Limb (tissue), 2 donors: Measurements from ENCODE around the gene MAP3K2.
"Not testable (repeated sequence)": the region's sequence is repeated elsewhere in the genome, so short reads cannot be mapped to it uniquely, and the experiment has no call there.

Source experiments
- DNase-seq, 2 donors: peaks; one replicate each; pipeline ENCODE4 v3.0.0-alpha.2; 2016; ENCODE audit errors: extremely low spot score in 2 of 2

The MAP3K2 gene

DNA sequence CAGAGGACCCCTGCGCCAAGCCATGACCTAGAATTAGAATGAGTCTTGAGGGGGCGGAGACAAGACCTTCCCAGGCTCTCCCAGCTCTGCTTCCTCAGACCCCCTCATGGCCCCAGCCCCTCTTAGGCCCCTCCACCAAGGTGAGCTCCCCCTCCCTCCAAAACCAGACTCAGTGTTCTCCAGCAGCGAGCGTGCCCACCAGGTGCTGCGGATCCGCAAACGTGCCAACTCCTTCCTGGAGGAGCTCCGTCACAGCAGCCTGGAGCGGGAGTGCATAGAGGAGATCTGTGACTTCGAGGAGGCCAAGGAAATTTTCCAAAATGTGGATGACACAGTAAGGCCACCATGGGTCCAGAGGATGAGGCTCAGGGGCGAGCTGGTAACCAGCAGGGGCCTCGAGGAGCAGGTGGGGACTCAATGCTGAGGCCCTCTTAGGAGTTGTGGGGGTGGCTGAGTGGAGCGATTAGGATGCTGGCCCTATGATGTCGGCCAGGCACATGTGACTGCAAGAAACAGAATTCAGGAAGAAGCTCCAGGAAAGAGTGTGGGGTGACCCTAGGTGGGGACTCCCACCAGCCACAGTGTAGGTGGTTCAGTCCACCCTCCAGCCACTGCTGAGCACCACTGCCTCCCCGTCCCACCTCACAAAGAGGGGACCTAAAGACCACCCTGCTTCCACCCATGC is 33.5 kb upstream of the MAP3K2 start:
- DNase-seq, result no peak

DNA sequence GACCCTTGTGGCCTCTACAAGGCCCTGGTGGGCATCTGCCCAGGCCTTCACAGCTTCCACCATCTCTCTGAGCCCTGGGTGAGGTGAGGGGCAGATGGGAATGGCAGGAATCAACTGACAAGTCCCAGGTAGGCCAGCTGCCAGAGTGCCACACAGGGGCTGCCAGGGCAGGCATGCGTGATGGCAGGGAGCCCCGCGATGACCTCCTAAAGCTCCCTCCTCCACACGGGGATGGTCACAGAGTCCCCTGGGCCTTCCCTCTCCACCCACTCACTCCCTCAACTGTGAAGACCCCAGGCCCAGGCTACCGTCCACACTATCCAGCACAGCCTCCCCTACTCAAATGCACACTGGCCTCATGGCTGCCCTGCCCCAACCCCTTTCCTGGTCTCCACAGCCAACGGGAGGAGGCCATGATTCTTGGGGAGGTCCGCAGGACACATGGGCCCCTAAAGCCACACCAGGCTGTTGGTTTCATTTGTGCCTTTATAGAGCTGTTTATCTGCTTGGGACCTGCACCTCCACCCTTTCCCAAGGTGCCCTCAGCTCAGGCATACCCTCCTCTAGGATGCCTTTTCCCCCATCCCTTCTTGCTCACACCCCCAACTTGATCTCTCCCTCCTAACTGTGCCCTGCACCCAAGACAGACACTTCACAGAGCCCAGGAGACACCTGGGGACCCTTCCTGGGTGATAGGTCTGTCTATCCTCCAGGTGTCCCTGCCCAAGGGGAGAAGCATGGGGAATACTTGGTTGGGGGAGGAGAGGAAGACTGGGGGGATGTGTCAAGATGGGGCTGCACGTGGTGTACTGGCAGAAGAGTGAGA is 32.5 kb upstream of the MAP3K2 start:
- no peak for DNase-seq

DNA sequence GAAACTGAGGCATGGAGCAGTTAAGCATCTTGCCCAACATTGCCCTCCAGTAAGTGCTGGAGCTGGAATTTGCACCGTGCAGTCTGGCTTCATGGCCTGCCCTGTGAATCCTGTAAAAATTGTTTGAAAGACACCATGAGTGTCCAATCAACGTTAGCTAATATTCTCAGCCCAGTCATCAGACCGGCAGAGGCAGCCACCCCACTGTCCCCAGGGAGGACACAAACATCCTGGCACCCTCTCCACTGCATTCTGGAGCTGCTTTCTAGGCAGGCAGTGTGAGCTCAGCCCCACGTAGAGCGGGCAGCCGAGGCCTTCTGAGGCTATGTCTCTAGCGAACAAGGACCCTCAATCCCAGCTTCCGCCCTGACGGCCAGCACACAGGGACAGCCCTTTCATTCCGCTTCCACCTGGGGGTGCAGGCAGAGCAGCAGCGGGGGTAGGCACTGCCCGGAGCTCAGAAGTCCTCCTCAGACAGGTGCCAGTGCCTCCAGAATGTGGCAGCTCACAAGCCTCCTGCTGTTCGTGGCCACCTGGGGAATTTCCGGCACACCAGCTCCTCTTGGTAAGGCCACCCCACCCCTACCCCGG is 31.8 kb upstream of the MAP3K2 start:
- no peak for DNase-seq

DNA sequence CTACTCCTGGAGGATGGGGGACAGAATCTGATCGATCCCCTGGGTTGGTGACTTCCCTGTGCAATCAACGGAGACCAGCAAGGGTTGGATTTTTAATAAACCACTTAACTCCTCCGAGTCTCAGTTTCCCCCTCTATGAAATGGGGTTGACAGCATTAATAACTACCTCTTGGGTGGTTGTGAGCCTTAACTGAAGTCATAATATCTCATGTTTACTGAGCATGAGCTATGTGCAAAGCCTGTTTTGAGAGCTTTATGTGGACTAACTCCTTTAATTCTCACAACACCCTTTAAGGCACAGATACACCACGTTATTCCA is 31.3 kb upstream of the MAP3K2 start:
- no peak for DNase-seq

DNA sequence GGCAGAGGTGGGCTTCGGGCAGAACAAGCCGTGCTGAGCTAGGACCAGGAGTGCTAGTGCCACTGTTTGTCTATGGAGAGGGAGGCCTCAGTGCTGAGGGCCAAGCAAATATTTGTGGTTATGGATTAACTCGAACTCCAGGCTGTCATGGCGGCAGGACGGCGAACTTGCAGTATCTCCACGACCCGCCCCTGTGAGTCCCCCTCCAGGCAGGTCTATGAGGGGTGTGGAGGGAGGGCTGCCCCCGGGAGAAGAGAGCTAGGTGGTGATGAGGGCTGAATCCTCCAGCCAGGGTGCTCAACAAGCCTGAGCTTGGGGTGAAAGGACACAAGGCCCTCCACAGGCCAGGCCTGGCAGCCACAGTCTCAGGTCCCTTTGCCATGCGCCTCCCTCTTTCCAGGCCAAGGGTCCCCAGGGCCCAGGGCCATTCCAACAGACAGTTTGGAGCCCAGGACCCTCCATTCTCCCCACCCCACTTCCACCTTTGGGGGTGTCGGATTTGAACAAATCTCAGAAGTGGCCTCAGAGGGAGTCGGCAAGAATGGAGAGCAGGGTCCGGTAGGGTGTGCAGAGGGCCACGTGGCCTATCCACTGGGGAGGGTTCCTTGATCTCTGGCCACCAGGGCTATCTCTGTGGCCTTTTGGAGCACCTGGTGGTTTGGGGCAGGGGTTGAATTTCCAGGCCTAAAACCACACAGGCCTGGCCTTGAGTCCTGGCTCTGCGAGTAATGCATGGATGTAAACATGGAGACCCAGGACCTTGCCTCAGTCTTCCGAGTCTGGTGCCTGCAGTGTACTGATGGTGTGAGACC is 30.7 kb upstream of the MAP3K2 start, which contains the start of gene PROC:
Gene PROC, plus strand, starts transcription at position 128 of the 812 bp plus-strand sequence. CDS start 1,516 bp downstream, outside the sequence.
- DNase-seq, result no peak

DNA sequence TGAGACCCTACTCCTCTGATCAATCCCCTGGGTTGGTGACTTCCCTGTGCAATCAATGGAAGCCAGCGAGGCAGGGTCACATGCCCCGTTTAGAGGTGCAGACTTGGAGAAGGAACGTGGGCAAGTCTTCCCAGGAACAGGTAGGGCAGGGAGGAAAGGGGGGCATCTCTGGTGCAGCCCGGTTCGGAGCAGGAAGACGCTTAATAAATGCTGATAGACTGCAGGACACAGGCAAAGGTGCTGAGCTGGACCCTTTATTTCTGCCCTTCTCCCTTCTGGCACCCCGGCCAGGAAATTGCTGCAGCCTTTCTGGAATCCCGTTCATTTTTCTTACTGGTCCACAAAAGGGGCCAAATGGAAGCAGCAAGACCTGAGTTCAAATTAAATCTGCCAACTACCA is 29.6 kb upstream of the MAP3K2 start:
- no peak for DNase-seq

DNA sequence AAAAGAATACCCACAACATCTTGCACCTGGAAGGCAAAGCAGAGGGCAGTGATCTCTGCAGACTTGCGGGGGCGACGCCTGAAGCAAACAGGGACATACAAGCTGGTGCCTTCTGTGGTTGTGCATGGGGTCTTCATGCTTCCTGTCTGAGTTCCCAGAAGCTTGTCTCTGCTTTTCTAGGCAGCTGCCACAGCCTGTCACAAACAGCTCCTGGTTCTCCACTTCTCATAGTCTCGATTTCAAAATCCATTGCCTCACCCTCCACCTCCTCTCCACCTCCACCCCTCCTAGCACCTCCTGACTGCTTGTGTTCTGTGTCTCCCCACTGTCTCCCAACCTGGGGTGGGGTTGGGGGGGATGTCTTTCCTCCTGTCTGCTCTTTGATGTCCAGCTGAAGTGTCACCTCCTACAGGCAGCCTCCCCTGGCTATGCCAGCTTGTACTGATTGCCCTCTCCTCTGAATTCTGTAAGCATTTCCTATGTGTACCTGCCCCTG is 28.8 kb upstream of the MAP3K2 start:
- peak in 1 of 2 donors; percentile 27 for DNase-seq

DNA sequence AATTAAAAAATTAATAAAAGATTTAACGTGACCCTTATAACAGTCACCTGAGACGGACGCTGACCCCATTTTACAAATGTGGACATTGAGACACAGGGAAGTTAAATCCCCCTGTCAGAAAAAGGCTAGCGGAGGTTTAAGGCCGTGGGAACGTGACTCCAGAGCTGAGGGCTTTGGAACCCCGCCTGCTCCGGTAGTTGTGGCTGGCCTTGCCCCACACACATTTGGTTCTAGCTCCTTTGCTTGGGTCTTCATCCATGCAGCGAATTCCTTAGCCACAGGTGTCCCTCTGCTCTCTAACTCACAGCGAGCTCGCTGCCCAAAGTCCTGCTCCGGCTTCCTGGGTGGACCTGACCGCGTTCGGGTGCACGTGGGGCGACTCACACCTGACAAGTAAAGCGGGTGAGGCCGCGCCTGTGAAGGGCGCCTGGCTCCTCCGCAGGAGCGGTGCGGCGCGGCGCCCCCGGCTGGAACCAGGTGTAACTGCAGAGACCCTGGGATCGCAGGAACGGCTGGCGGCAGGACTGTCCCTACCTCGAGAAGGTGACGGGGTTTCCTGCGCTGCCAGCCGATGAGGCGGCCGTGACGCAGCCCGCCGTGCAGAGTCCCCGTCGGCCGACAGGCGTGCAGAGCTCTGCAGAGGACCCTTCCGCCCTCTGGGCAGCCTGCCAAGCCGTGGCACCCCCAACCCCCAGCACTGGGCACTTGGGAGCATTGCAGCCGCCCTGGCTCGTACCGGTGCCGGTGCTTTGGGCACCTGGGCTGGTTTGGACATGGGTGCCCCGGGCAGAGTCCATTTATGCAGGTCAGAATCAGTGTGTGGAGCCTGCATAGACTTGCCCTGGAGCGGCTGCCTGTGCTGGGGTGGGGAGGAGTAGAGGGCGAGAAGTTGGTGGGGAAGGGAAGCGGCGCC is 28.1 kb upstream of the MAP3K2 start:
- peak in 1 of 2 donors; percentile 71 for DNase-seq

DNA sequence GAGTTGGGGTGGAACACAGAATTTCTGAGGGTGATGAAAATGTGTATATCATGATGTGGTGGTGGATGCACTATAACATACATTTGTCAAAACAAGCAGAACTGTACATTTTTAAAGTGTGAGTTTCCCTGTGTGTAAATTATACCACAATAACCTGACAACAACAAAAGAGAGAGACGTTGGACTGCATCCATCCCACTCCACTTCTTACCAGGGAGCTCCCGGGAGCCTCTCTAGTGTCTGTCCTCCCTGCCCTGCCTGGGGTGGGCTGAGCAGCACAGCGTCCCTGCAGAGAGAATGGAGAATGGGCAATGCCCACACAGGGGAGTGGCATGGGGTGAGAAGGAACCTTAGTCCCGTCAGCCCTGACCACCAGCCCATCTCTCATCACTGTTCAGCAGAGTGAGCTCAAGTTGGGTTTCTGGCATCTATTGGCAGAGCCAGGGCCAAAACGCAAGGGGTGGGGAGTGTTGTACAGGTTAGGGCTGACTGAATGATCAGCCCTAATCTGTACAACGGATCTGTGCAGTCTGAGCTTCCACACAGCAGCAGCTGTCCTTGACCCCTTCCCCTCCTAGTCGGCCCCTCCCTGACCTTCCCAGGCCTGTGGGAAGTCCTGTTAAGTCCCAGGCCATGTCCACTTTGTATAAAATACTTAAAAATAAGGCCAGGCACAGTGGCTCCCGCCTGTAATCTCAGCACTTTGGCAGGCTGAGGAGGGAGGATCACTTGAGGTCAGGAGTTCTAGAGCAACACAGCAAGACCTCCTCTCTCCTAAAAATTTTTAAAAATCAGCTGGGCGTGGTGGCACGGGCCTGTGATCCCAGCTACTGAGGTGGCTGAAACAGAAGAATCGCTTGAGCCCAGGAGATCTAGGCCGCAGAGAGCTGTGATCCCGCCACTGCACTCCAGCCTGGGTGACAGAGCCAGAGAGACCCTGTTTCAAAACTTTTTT is 27.1 kb upstream of the MAP3K2 start:
- DNase-seq, result no peak

DNA sequence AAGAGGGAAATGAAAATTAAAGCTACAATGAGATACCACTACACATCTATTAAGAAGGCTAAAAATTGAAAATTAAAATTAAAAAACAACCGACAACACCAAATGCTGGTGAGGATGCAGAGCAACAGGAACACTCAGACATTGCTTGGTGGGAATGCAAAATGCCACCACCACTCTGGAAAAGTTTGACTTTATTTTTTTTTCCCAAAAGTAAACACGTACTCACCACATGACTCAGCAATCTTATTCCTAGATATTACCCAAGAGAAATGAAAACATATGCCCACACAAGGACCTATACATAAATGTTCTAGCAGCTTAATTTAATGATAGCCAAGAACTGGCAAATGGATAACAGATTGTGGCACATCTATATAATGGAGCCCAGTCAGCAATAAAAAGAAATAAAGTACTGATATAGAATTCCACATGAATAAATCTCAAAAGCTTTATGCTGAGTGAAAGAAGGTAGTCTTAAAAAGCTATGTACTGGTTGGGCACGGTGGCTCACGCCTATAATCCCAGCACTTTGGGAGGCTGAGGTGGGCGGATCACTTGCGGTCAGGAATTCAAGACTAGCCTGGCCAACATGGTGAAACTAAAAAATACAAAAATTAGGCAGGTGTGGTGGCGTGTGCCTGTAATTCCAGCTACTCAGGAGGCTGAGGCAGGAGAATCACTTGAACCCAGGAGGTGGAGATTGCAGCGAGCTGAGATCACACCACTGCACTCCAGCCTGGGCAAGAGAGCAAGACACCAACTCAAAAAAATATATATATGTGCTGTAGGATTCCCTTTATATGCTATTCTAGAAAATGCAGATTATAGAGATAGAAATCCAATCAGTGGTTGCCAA is 26.2 kb upstream of the MAP3K2 start:
- no peak for DNase-seq

DNA sequence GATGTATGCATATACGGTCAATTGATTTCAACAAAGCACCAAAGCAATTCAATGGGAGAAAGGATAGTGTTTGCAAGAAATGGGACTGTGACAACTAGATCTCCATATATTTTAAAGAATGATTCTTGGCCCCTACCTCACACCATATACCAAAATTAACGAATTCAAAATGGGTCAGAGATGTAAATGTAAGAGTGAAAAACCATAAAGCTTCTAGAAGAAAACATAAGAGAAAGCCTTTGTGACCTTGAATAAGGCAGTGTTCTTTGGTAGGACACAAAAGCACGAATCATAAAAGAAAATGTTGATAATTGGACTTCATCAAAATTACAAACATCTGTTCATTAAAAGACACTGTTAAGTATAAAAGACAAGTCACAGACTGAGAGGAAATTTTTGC is 25.4 kb upstream of the MAP3K2 start:
- no peak for DNase-seq

DNA sequence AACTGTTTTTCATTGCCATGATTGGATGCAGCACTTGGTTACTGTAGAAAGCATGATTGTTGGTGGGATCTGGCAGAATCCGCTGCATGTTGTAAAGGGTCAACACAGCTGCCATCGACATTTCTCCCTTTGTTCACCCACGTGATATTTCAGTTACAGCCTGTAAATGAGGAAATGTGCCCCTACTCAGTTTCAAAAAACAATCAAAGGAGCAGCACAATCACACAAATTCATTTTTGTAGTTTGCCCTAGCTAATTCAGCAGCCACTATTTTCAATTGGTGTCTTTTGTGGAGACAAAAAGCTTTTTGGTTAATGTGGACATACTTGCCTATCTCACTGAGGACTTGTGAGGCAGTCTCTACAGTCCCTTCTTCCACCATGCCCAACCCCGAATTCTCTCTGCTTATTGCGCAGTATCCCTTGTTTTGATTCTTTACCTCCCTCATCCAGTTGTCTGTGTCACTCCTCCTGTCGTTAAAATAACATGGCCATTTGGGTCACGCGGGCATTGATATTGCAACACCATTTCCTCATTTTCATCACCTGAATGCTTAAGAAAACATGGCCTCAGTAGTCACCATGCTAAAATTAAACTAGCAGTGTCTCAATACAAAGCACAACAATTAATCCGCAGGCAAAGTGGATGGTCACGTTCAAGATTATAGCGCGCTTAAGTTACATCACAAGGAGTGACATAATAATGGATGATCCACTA is 24.0 kb upstream of the MAP3K2 start:
- DNase-seq, result no peak

DNA sequence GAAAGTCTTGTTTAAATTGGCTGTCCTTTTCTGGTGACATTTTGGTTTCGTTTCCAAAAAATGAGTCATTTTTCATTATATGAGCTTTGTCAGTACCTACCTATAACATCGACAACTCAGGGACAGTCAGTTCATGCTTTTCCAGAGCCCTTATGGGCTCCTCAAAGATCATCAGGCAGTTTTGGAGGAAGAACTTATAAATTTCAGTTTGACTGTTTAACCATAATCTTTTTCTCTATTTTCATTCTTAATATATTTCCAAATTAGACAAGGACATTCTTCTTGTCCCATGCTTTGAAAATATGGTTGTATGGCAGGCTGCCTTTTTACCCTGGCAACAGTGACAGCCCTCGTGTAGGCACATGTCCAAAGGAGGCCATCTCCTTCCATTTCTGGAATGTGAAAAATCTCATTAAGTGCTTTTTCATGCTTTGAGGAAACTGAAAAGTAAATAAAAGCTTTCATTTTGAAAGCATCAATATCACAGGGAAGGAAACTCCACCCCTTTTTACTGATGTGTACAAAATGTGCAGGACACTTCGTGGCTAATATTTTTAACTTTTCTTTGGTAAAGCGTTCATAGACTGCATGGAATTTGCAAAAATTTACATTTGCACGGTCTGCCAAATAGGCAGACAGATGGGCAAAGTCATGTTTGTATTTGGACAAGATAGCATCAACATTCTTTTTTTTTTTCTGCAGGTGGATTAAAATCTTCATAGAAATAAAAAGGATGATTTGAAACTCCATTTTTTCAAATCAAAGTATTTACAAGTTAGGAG is 23.3 kb upstream of the MAP3K2 start:
- DNase-seq, result peak in 1 of 2 donors; percentile 34

DNA sequence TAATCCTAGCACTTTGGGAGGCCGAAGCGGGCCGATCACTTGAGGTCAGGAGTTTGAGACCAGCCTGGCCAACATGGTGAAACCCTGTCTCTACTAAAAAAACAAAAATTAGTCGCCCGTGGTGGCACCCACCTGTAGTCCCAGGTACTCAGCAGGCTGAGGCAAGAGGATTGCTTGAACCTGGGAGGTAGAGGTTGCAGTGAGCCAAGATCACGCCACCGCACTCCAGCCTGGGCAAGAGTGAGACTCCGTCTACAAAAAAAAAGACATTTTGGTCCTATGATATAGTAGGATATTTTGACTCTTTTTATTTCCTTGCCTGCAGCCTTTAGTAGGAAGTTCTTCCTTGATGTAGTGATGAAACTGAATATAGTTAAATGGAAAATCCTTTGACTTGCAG is 21.9 kb upstream of the MAP3K2 start:
- DNase-seq, result not testable (repeated sequence)

DNA sequence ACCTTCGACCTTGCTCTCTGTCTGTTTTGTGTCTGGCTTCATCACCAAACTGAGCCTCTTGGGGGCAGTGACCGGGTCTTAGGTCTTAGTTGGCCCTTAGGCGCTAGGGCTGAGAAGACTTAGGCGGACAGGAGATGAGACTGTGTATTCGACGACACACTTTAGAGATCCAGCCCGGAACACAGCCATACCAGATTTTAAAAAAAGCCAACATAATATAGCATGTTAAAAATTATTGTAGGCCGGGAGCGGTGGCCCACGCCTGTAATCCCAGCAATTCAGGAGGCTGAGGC is 21.0 kb upstream of the MAP3K2 start:
- DNase-seq, result no peak

DNA sequence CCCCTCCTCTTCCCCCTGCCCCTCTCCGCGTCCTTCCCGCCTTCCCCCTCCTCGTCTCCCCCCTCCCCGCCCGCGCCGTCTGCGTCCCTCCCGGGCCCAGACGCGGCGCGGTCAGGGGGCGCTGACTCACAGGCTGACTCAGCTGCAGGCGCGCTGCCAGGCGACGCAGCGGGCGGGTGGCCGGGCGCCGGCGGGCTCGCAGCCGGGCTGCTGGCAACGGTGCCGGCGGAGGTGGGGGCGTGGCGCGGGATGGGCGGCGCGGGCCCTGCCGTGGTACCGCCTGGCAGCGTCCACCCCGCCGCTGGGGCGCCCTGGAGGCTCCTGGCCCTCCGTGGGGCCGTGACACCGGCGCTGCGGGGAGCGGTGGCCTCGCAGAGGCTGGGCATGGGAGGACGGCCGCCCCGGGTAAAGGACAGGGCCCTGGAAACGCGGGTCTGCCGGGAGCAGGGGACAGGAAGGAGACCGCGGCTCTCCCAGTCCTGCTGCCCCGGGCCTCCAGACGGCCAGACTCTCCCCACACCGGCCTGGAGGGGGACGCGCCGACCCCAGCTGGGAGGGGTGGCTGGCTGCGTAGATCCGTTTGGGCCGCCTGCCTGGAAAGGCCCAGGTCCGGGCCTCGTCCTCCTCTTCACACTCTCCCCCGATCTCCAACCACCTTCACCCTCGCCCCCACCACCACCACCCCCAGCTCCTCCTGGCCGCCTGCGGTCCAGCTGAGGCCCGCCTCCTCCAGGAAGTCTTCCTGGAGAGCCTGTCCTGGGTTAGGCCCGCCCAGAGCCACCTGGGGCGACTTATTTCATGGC is 20.4 kb upstream of the MAP3K2 start:
- peak in 1 of 2 donors; percentile 95 for DNase-seq
